HCT116 (cell line): ENCODE measurements around the gene GRAMD2A. TPM values are rescaled to one million over a fixed set of nuclear protein-coding genes. Genes with fewer than 3 reads are reported as not detected.

Source experiments
- ATAC-seq: fragments of 200-7000 bp; cut with Tn5 transposase; 2 replicates; pipeline ENCODE4 v1.9.1; 2020; ENCODE audit warnings: mild to moderate bottlenecking, moderate library complexity
- BruUV-seq: library from RNA; stranded (reverse); fragments of 400-500 nt; replicated peaks from 2 replicates; lab custom pipeline; 2021; lab: Mats Ljungman, UMichigan
- CTCF ChIA-PET: fragments of 300-600 bp; sonication (Branson Sonifier 250); formaldehyde crosslinking; loops from one replicate; lab custom pipeline; 2021; ENCODE audit warnings: antibody characterized with exemption; lab: Charles Lee
- POLR2A ChIA-PET: fragments of 300-600, 350-600 bp; sonication (Branson Sonifier 250); formaldehyde crosslinking; loops from one replicate; lab custom pipeline; 2021; ENCODE audit warnings: antibody characterized with exemption; lab: Charles Lee
- RAD21 ChIA-PET, 2 experiments: fragments of 300-600 bp; sonication (Branson Sonifier 250); formaldehyde crosslinking; loops; one replicate each; lab custom pipeline; 2023; ENCODE audit warnings: low total read pairs in 2 of 2; ENCODE audit not compliant: uncharacterized antibody in 2 of 2, unreplicated experiment in 2 of 2, low non-redundant PET in 1 of 2; lab: Charles Lee
- DNase-seq: peaks from one replicate; pipeline ENCODE4 v3.0.0-alpha.2; 2010; ENCODE audit warnings: low read depth, low spot score
- H2AFZ ChIP-seq: fragments of 200-600 bp; shearing (Covaris generic), sonication (generic); 2 replicates; pipeline ENCODE4 v1.6.1; 2017; ENCODE audit warnings: low read depth, mixed run types, mixed read lengths, antibody characterized with exemption, low read length; ENCODE audit not compliant: poor library complexity, severe bottlenecking
- H3K27ac ChIP-seq: 2 replicates; pipeline ENCODE4 v1.5.1; 2012; ENCODE audit warnings: low read depth, low read length
- H3K27me3 ChIP-seq: fragments of 200-600 bp; sonication (generic); 2 replicates; pipeline ENCODE4 v1.6.1; 2016; ENCODE audit warnings: mixed run types, low read length, mixed read lengths; ENCODE audit not compliant: insufficient read depth
- H3K36me3 ChIP-seq, 2 experiments: fragments of 200-500 bp in 1 of 2; fragments of 200-600 bp in 1 of 2; sonication (Bioruptor generic) in 1 of 2; sonication (generic) in 1 of 2; 2 replicates each; pipeline versions ENCODE4 v1.5.1 to v1.6.1; 2014 to 2016; ENCODE audit warnings: low read length in 2 of 2, inconsistent platforms in 1 of 2, mixed read lengths in 1 of 2, mixed run types in 1 of 2; ENCODE audit not compliant: insufficient read depth in 2 of 2, control insufficient read depth in 1 of 2
- H3K4me1 ChIP-seq, 2 experiments: fragments of 200-600 bp in 1 of 2; sonication (generic) in 1 of 2; 2 replicates each; pipeline versions ENCODE4 v1.5.1 to v1.6.1; 2012 to 2017; ENCODE audit warnings: low read length in 2 of 2, inconsistent platforms in 1 of 2, mild to moderate bottlenecking in 1 of 2, mixed read lengths in 1 of 2, mixed run types in 1 of 2, moderate library complexity in 1 of 2; ENCODE audit not compliant: insufficient read depth in 2 of 2, control insufficient read depth in 1 of 2
- H3K4me2 ChIP-seq: fragments of 200-600 bp; sonication (generic); 2 replicates; pipeline ENCODE4 v1.6.1; 2017; ENCODE audit warnings: mixed run types, low read length, mixed read lengths
- H3K4me3 ChIP-seq, 2 experiments: fragments of 200-600 bp in 1 of 2; sonication (generic) in 1 of 2; replicated peaks in 1 of 2; 2 replicates each; pipeline ENCODE4 v1.5.1; 2011 to 2016; ENCODE audit warnings: low read length in 2 of 2, control low read depth in 1 of 2, low read depth in 1 of 2, mild to moderate bottlenecking in 1 of 2, mixed read lengths in 1 of 2, mixed run types in 1 of 2
- H3K79me2 ChIP-seq: fragments of 200-600 bp; sonication (generic); 2 replicates; pipeline ENCODE4 v1.6.1; 2017; ENCODE audit warnings: mild to moderate bottlenecking, mixed run types, low read length, moderate library complexity, mixed read lengths; ENCODE audit not compliant: insufficient read depth
- H3K9ac ChIP-seq: fragments of 200-600 bp; sonication (generic); 2 replicates; pipeline ENCODE4 v1.6.1; 2016; ENCODE audit warnings: low read length, mixed read lengths
- H3K9me2 ChIP-seq: fragments of 200-600 bp; sonication (generic), shearing (Covaris generic); 2 replicates; pipeline ENCODE4 v1.6.1; 2017; ENCODE audit warnings: mixed run types, mild to moderate bottlenecking, moderate library complexity; ENCODE audit not compliant: insufficient read depth
- H3K9me3 ChIP-seq, 2 experiments: fragments of 200-500 bp in 1 of 2; fragments of 200-600 bp in 1 of 2; sonication (Bioruptor generic) in 1 of 2; sonication (generic) in 1 of 2; 2 replicates each; pipeline ENCODE4 v1.6.1; 2014 to 2017; ENCODE audit warnings: low read length in 2 of 2, mixed read lengths in 2 of 2, inconsistent platforms in 1 of 2, low read depth in 1 of 2, mild to moderate bottlenecking in 1 of 2, mixed run types in 1 of 2, moderate library complexity in 1 of 2; ENCODE audit not compliant: control insufficient read depth in 1 of 2, insufficient read depth in 1 of 2
- H4K20me1 ChIP-seq: fragments of 200-600 bp; sonication (generic), shearing (Covaris generic); 2 replicates; pipeline ENCODE4 v1.6.1; 2017; ENCODE audit warnings: mixed run types, mild to moderate bottlenecking, moderate library complexity; ENCODE audit not compliant: insufficient read depth
- CBX3 ChIP-seq: IDR thresholded peaks from 2 replicates; pipeline ENCODE4 v1.6.1; 2012; ENCODE audit warnings: low read depth
- CEBPB ChIP-seq: IDR thresholded peaks from 2 replicates; pipeline ENCODE4 v1.6.1; 2012; ENCODE audit warnings: low read depth
- ELF1 ChIP-seq: IDR thresholded peaks from 2 replicates; pipeline ENCODE4 v1.6.1; 2012; ENCODE audit warnings: low read depth, borderline replicate concordance
- EZH2 ChIP-seq: fragments of 200-600 bp; sonication (generic); IDR thresholded peaks from 2 replicates; pipeline ENCODE4 v1.6.1; 2017; ENCODE audit warnings: antibody characterized with exemption, mixed run types
- EZH2phosphoT487 ChIP-seq: fragments of 200-600 bp; IDR thresholded peaks from 2 replicates; pipeline ENCODE4 v1.6.1; 2018; ENCODE audit warnings: antibody characterized with exemption, borderline replicate concordance
- JUND ChIP-seq: IDR thresholded peaks from 2 replicates; pipeline ENCODE4 v1.6.1; 2012
- POLR2A ChIP-seq: IDR thresholded peaks from 2 replicates; pipeline ENCODE4 v1.7.0; 2011; ENCODE audit warnings: borderline replicate concordance; ENCODE audit not compliant: insufficient read depth, insufficient read length; ENCODE audit errors: extremely low read depth
- POLR2AphosphoS5 ChIP-seq: IDR thresholded peaks from 2 replicates; pipeline ENCODE4 v1.6.1; 2011; ENCODE audit warnings: mild to moderate bottlenecking, low read depth, low read length, moderate library complexity
- RAD21 ChIP-seq: IDR thresholded peaks from 2 replicates; pipeline ENCODE4 v1.6.1; 2012; ENCODE audit warnings: low read depth, mild to moderate bottlenecking
- SIN3A ChIP-seq: IDR thresholded peaks from 2 replicates; pipeline ENCODE4 v1.6.1; 2012; ENCODE audit warnings: low read depth
- SP1 ChIP-seq: IDR thresholded peaks from 2 replicates; pipeline ENCODE4 v1.6.1; 2012; ENCODE audit warnings: low read depth
- SRF ChIP-seq: IDR thresholded peaks from 2 replicates; pipeline ENCODE4 v1.6.1; 2012; ENCODE audit warnings: low read depth
- TCF7L2 ChIP-seq: IDR thresholded peaks from 2 replicates; pipeline ENCODE4 v1.7.0; 2011; ENCODE audit warnings: borderline replicate concordance, inconsistent platforms; ENCODE audit not compliant: insufficient read depth, insufficient read length; ENCODE audit errors: extremely low read depth
- YY1 ChIP-seq: IDR thresholded peaks from 2 replicates; pipeline ENCODE4 v1.6.1; 2011; ENCODE audit warnings: low read length, low read depth, moderate library complexity, mild to moderate bottlenecking; ENCODE audit not compliant: insufficient replicate concordance; ENCODE audit errors: extremely low read depth
- ZFX ChIP-seq: fragments of 450-650 bp; IDR thresholded peaks from 2 replicates; pipeline ENCODE4 v1.6.1; 2017
- intact Hi-C: fragments of 100-400 bp; cut with micrococcal nuclease; formaldehyde crosslinking; loops from 2 replicates; pipeline ENCODE4 v1.10.0; 2022
- total RNA-seq: library from RNA; stranded (reverse); gene quantifications from one replicate; pipeline ENCODE4 v1.2.1, GENCODE V29; 2021; ENCODE audit not compliant: unreplicated experiment
- TF ChIP-seq, protein P1 (sequence below): IDR thresholded peaks from 2 replicates; pipeline ENCODE4 v1.6.1; 2012
- TF ChIP-seq, protein P2 (sequence below), 3 experiments: fragments of 200-600 bp in 1 of 3; sonication (generic) in 1 of 3; IDR thresholded peaks in 2 of 3; conservative IDR thresholded peaks in 1 of 3; 2 replicates each; pipeline ENCODE4 v1.5.1; 2012 to 2017; ENCODE audit warnings: low read depth in 2 of 3, low read length in 2 of 3, antibody characterized with exemption in 1 of 3, borderline replicate concordance in 1 of 3, control low read depth in 1 of 3, mild to moderate bottlenecking in 1 of 3, mixed read lengths in 1 of 3, mixed run types in 1 of 3, moderate library complexity in 1 of 3; ENCODE audit not compliant: insufficient read depth in 1 of 3
- TF ChIP-seq, protein P3 (sequence below): IDR thresholded peaks from 2 replicates; pipeline ENCODE4 v1.6.1; 2012; ENCODE audit warnings: low read depth
- TF ChIP-seq, protein P4 (sequence below): IDR thresholded peaks from 2 replicates; pipeline ENCODE4 v1.6.1; 2012
- TF ChIP-seq, protein P5 (sequence below): IDR thresholded peaks from 2 replicates; pipeline ENCODE4 v1.6.1; 2011; ENCODE audit warnings: mild to moderate bottlenecking, low read length, moderate library complexity; ENCODE audit not compliant: insufficient replicate concordance; ENCODE audit errors: extremely low read depth

GRAMD2A gene
- total RNA-seq, 1 experiment from 2014 or later = 8.0 TPM

DNA sequence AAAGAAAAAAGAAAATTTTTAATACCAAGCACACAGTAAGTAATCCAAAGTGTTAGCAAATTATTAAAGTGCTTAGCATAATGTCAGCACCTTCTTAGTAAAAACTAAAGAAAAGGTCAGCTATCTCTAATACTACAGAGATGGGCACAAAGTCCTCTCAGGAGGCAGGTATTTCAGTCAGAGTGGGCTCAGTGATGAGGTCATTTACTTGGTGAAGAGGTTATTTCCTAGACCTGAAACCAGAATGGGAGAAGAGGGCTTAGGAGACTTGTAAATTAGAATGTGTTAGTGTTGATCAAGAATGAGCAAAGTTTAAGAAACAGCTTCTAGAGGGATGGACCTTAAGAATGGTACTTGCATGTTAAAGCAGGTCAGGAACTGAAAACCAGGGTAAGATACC, 42.1 kb upstream of the GRAMD2A start:
- H3K9me3 ChIP-seq = no peaks in the 10 kb centered on the region
- no peak overlapping the region for H3K9ac ChIP-seq
- H3K79me2 ChIP-seq = peaks cover 10% of the 10 kb centered on the region
- no peak for DNase-seq
- H3K4me3 ChIP-seq = no peak overlapping the region
- peaks cover 23 to 36% of the 10 kb centered on the region in 2 experiments for H3K4me1 ChIP-seq
- ChIA-PET RAD21 (no interaction called here), POLR2A (interaction anchor here (0.7 to 4.9 kb wide), 4 partner anchors 8 to 1123 kb away, joined by 3 to 48 read pairs (median 6); partner anchors contain the start of gene PKM), CTCF (no interaction called here)
- no peak overlapping the region for H3K27ac ChIP-seq
- no peaks in the 10 kb centered on the region for H4K20me1 ChIP-seq
- no peak overlapping the region for H2AFZ ChIP-seq
- H3K36me3 ChIP-seq = peaks cover 12 to 19% of the 10 kb centered on the region in 2 experiments
- H3K4me2 ChIP-seq = no peak overlapping the region
- TF ChIP-seq YY1 (no peak), SP1 (no peak), EZH2phosphoT487 (no peak), POLR2A (no peak), EZH2 (no peak), RAD21 (no peak), SIN3A (no peak), POLR2AphosphoS5 (no peak), TCF7L2 (no peak), JUND (no peak), SRF (no peak), ZFX (no peak), ELF1 (no peak), CEBPB (no peak), CBX3 (no peak)
- TF ChIP-seq, protein P1, sequence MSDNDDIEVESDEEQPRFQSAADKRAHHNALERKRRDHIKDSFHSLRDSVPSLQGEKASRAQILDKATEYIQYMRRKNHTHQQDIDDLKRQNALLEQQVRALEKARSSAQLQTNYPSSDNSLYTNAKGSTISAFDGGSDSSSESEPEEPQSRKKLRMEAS = no peak
- TF ChIP-seq, protein P2, sequence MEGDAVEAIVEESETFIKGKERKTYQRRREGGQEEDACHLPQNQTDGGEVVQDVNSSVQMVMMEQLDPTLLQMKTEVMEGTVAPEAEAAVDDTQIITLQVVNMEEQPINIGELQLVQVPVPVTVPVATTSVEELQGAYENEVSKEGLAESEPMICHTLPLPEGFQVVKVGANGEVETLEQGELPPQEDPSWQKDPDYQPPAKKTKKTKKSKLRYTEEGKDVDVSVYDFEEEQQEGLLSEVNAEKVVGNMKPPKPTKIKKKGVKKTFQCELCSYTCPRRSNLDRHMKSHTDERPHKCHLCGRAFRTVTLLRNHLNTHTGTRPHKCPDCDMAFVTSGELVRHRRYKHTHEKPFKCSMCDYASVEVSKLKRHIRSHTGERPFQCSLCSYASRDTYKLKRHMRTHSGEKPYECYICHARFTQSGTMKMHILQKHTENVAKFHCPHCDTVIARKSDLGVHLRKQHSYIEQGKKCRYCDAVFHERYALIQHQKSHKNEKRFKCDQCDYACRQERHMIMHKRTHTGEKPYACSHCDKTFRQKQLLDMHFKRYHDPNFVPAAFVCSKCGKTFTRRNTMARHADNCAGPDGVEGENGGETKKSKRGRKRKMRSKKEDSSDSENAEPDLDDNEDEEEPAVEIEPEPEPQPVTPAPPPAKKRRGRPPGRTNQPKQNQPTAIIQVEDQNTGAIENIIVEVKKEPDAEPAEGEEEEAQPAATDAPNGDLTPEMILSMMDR (IDR thresholded peaks at IDR 0.05 in 2 of 3, conservative IDR thresholded peaks at IDR 0.05 in 1 of 3; ENCODE audit: borderline replicate concordance in 1 of 3, insufficient read depth in 1 of 3, low read depth in 2 of 3, low read length in 2 of 3) = no peak
- TF ChIP-seq, protein P3, sequence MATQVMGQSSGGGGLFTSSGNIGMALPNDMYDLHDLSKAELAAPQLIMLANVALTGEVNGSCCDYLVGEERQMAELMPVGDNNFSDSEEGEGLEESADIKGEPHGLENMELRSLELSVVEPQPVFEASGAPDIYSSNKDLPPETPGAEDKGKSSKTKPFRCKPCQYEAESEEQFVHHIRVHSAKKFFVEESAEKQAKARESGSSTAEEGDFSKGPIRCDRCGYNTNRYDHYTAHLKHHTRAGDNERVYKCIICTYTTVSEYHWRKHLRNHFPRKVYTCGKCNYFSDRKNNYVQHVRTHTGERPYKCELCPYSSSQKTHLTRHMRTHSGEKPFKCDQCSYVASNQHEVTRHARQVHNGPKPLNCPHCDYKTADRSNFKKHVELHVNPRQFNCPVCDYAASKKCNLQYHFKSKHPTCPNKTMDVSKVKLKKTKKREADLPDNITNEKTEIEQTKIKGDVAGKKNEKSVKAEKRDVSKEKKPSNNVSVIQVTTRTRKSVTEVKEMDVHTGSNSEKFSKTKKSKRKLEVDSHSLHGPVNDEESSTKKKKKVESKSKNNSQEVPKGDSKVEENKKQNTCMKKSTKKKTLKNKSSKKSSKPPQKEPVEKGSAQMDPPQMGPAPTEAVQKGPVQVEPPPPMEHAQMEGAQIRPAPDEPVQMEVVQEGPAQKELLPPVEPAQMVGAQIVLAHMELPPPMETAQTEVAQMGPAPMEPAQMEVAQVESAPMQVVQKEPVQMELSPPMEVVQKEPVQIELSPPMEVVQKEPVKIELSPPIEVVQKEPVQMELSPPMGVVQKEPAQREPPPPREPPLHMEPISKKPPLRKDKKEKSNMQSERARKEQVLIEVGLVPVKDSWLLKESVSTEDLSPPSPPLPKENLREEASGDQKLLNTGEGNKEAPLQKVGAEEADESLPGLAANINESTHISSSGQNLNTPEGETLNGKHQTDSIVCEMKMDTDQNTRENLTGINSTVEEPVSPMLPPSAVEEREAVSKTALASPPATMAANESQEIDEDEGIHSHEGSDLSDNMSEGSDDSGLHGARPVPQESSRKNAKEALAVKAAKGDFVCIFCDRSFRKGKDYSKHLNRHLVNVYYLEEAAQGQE = no peak
- TF ChIP-seq, protein P4, sequence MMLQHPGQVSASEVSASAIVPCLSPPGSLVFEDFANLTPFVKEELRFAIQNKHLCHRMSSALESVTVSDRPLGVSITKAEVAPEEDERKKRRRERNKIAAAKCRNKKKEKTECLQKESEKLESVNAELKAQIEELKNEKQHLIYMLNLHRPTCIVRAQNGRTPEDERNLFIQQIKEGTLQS = no peak
- TF ChIP-seq, protein P5, sequence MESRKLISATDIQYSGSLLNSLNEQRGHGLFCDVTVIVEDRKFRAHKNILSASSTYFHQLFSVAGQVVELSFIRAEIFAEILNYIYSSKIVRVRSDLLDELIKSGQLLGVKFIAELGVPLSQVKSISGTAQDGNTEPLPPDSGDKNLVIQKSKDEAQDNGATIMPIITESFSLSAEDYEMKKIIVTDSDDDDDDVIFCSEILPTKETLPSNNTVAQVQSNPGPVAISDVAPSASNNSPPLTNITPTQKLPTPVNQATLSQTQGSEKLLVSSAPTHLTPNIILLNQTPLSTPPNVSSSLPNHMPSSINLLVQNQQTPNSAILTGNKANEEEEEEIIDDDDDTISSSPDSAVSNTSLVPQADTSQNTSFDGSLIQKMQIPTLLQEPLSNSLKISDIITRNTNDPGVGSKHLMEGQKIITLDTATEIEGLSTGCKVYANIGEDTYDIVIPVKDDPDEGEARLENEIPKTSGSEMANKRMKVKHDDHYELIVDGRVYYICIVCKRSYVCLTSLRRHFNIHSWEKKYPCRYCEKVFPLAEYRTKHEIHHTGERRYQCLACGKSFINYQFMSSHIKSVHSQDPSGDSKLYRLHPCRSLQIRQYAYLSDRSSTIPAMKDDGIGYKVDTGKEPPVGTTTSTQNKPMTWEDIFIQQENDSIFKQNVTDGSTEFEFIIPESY = no peak
- BruUV-seq = no TSS peak
- ATAC-seq = no peak
- intact Hi-C loops = loop anchor here (10.0 kb wide), 1 partner anchor 235 kb away; the partner anchor contains the start of gene ARIH1
- no peaks in the 10 kb centered on the region for H3K9me2 ChIP-seq
- no peaks in the 10 kb centered on the region for H3K27me3 ChIP-seq
